GM12878 (cell line): Measurements from ENCODE around the gene PTPRN2. TPM values are rescaled to one million over a fixed set of nuclear protein-coding genes. Genes with fewer than 3 reads are reported as not detected.

Experiments
- ATAC-seq: fragments of 200-7000 bp; cut with Tn5 transposase; 3 replicates; pipeline ENCODE4 v1.9.1; 2020; ENCODE audit warnings: mild to moderate bottlenecking, moderate library complexity
- BruUV-seq: library from RNA; stranded (reverse); fragments of 400-500 nt; replicated peaks from 2 replicates; lab custom pipeline; 2021; lab: Mats Ljungman, UMichigan
- CTCF ChIA-PET: fragments of 300-600 bp; sonication (Branson Sonifier 250); formaldehyde crosslinking; extraction: SDS; loops from one replicate; lab custom pipeline; 2021; ENCODE audit warnings: inconsistent platforms; lab: Yijun Ruan, JAX
- POLR2A ChIA-PET: fragments of 350-600 bp; formaldehyde crosslinking; extraction: SDS; loops from one replicate; lab custom pipeline; 2021; ENCODE audit warnings: inconsistent platforms; lab: Charles Lee
- RAD21 ChIA-PET: fragments of 300-600 bp; sonication (Branson Sonifier 250); formaldehyde crosslinking; loops from one replicate; lab custom pipeline; 2023; ENCODE audit warnings: antibody characterized with exemption; ENCODE audit not compliant: unreplicated experiment; lab: Charles Lee
- SMC1A ChIA-PET: fragments of 300-600 bp; sonication (Branson Sonifier 250); formaldehyde crosslinking; loops from one replicate; lab custom pipeline; 2023; ENCODE audit not compliant: unreplicated experiment, uncharacterized antibody; lab: Charles Lee
- DNase-seq: peaks from one replicate; pipeline ENCODE4 v3.0.0-alpha.2; 2011; ENCODE audit warnings: low read depth, low spot score
- FAIRE-seq: peaks from 3 replicates; lab custom pipeline; 2011; peaks lifted over from hg19 to GRCh38; lab: Jason Lieb, UNC
- H2AFZ ChIP-seq: 2 replicates; pipeline ENCODE4 v1.6.0; 2011; ENCODE audit warnings: low read depth, low read length, control low read depth; ENCODE audit not compliant: control insufficient read depth
- H3K27ac ChIP-seq: 2 replicates; pipeline ENCODE4 v1.5.1; 2011; ENCODE audit warnings: control low read depth; ENCODE audit not compliant: control insufficient read depth, insufficient read depth
- H3K27me3 ChIP-seq, 2 experiments: replicated peaks in 1 of 2; 2 replicates each; pipeline versions ENCODE4 v1.6.0 to v1.6.1; 2011; ENCODE audit warnings: low read length in 1 of 2; ENCODE audit not compliant: control insufficient read depth in 2 of 2, insufficient read depth in 2 of 2
- H3K36me3 ChIP-seq, 2 experiments: 2 replicates each; pipeline ENCODE4 v1.5.1; 2011; ENCODE audit warnings: low read length in 1 of 2; ENCODE audit not compliant: control insufficient read depth in 2 of 2, insufficient read depth in 2 of 2
- H3K4me1 ChIP-seq: 2 replicates; pipeline ENCODE4 v1.6.1; 2011; ENCODE audit warnings: mild to moderate bottlenecking, low read length, moderate library complexity, mixed read lengths; ENCODE audit not compliant: control insufficient read depth, insufficient read depth
- H3K4me2 ChIP-seq: 2 replicates; pipeline ENCODE4 v1.6.0; 2011; ENCODE audit warnings: control low read depth; ENCODE audit not compliant: control insufficient read depth, insufficient read depth
- H3K4me3 ChIP-seq: fragments of 200-600 bp; sonication (generic); 2 replicates; pipeline ENCODE4 v1.5.1; 2016
- H3K79me2 ChIP-seq: 2 replicates; pipeline ENCODE4 v1.6.0; 2011; ENCODE audit warnings: low read length; ENCODE audit not compliant: control insufficient read depth, insufficient read depth
- H3K9ac ChIP-seq: 2 replicates; pipeline ENCODE4 v1.8.0; 2011; ENCODE audit warnings: low read length, control low read depth, mixed read lengths; ENCODE audit not compliant: control insufficient read depth, insufficient read depth
- H3K9me3 ChIP-seq: replicated peaks from 3 replicates; pipeline ENCODE4 v1.5.1; 2011; ENCODE audit warnings: mild to moderate bottlenecking, low read length; ENCODE audit not compliant: control insufficient read depth, insufficient read depth
- H4K20me1 ChIP-seq: 2 replicates; pipeline ENCODE4 v1.6.0; 2011; ENCODE audit not compliant: control insufficient read depth, insufficient read depth
- ATF7 ChIP-seq: fragments of 450-650 bp; IDR thresholded peaks from 2 replicates; pipeline ENCODE4 v1.6.1; 2016; ENCODE audit warnings: low read depth, mild to moderate bottlenecking
- CREM ChIP-seq: IDR thresholded peaks from 2 replicates; pipeline ENCODE4 v1.6.1; 2014; ENCODE audit warnings: antibody characterized with exemption, low read depth
- DPF2 ChIP-seq: fragments of 450-650 bp; IDR thresholded peaks from 2 replicates; pipeline ENCODE4 v1.6.1; 2017; ENCODE audit warnings: mild to moderate bottlenecking
- EZH2 ChIP-seq: IDR thresholded peaks from 2 replicates; pipeline ENCODE4 v1.6.1; 2012; ENCODE audit warnings: low read depth, mild to moderate bottlenecking, control low read depth, inconsistent platforms, low read length, borderline replicate concordance; ENCODE audit not compliant: control insufficient read depth
- FOS ChIP-seq: IDR thresholded peaks from 3 replicates; pipeline ENCODE4 v1.6.1; 2011; ENCODE audit warnings: borderline replicate concordance; ENCODE audit not compliant: insufficient read length; ENCODE audit errors: extremely low read depth
- NRF1 ChIP-seq: conservative IDR thresholded peaks from 2 replicates; pipeline ENCODE4 v1.6.1; 2011; ENCODE audit warnings: mild to moderate bottlenecking, low read depth, low read length, improper control_type of control experiment
- PAX8 ChIP-seq: fragments of 450-650 bp; IDR thresholded peaks from 2 replicates; pipeline ENCODE4 v1.6.1; 2017; ENCODE audit warnings: mild to moderate bottlenecking, moderate library complexity
- TCF7 ChIP-seq: IDR thresholded peaks from 2 replicates; pipeline ENCODE4 v1.6.1; 2014; ENCODE audit warnings: antibody characterized with exemption, borderline replicate concordance
- YY1 ChIP-seq: IDR thresholded peaks from 2 replicates; pipeline ENCODE4 v1.6.1; 2011; ENCODE audit warnings: low read depth, mild to moderate bottlenecking, low read length
- ZNF207 ChIP-seq: fragments of 450-650 bp; IDR thresholded peaks from 2 replicates; pipeline ENCODE4 v1.6.1; 2014; ENCODE audit warnings: antibody characterized with exemption, mild to moderate bottlenecking, borderline replicate concordance
- WGBS: methylation state at CpG from one replicate; pipeline ENCODE4 v1.1.6; 2016; ENCODE audit warnings: low lambda C conversion rate; ENCODE audit not compliant: insufficient replicate concordance, insufficient coverage; ENCODE audit errors: missing lambda C conversion rate; 5-methylcytosine and 5-hydroxymethylcytosine counted together
- in situ Hi-C: fragments of 300-500 bp; cut with MboI; formaldehyde crosslinking; loops from 9 replicates; pipeline ENCODE4 v1.14.3; 2018; ENCODE audit warnings: mixed read lengths
- intact Hi-C: fragments of 100-400 bp; cut with micrococcal nuclease; formaldehyde crosslinking; loops from one replicate; pipeline ENCODE4 v1.14.2; 2022; ENCODE audit not compliant: unreplicated experiment
- polyA plus RNA-seq, 11 experiments: library from polyadenylated mRNA; depleted of rRNA in 4 of 11; unstranded in 6 of 11; stranded (reverse) in 5 of 11; fragments of >200 nt; fragmentation: Nextera tagmentation in 4 of 11; fragmentation: Illumina TruSeq in 1 of 11; extraction: Ambion mirVana in 4 of 11; extraction: Trizol in 1 of 11; gene quantifications; 1 replicate in 1 of 11; 2 replicates in 10 of 11; pipeline versions ENCODE4 v1.2.1 to v1.2.3, GENCODE V29; 2011 to 2016; ENCODE audit warnings: inconsistent platforms in 2 of 11, missing spikeins in 2 of 11, low read depth in 1 of 11
- total RNA-seq, 4 experiments: library from RNA; depleted of rRNA in 3 of 4; stranded (reverse); fragments of >200 nt in 3 of 4; fragmentation: Illumina TruSeq in 1 of 4; extraction: Trizol in 1 of 4; gene quantifications; 2 replicates each; pipeline versions ENCODE4 v1.2.1 to v1.2.3, GENCODE V29; 2013 to 2021
- TF ChIP-seq, protein P1 (sequence below), 3 experiments: IDR thresholded peaks in 2 of 3; conservative IDR thresholded peaks in 1 of 3; 2 replicates each; pipeline ENCODE4 v1.5.1; 2011; ENCODE audit warnings: low read depth in 3 of 3, low read length in 3 of 3, mild to moderate bottlenecking in 3 of 3, control low read depth in 2 of 3, moderate library complexity in 2 of 3, inconsistent platforms in 1 of 3, mixed read lengths in 1 of 3; ENCODE audit not compliant: control insufficient read depth in 2 of 3, insufficient read depth in 1 of 3; ENCODE audit errors: extremely low read depth in 1 of 3
- TF ChIP-seq, protein P2 (sequence below): fragments of 450-650 bp; IDR thresholded peaks from 2 replicates; pipeline ENCODE4 v1.6.1; 2016; ENCODE audit warnings: mild to moderate bottlenecking
- TF ChIP-seq, protein P3 (sequence below): fragments of 450-650 bp; IDR thresholded peaks from 2 replicates; pipeline ENCODE4 v1.6.1; 2016; ENCODE audit warnings: mild to moderate bottlenecking
- TF ChIP-seq, protein P4 (sequence below): IDR thresholded peaks from 2 replicates; pipeline ENCODE4 v1.6.1; 2011; ENCODE audit warnings: mild to moderate bottlenecking, low read depth, low read length, moderate library complexity; ENCODE audit not compliant: insufficient replicate concordance

The PTPRN2 gene
- total and polyA plus RNA-seq, 10 of the 15 experiments (the other 5 are each of a cell fraction or from before 2014, with no cell fraction given): 5.4 TPM; not detected in 9

DNA sequence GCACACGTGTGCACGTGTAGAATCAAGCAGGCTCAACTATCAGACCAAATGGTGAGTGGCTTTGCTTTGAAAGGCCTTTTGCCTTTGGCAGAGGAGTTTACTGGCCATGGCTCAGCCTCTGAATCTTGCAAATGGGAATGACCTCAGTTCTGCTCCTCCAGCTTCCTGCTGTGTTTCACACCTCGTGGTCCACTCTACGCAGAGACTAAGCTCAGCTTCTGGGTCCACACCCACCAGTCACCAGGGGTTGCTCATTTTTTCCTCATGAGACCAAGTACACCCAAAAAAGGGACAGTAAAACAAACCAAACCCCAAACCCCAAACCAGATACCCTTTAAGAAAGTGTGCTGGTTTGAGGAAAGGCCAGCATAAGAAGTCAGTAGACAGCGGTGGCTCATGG is 1014.4 kb downstream of the PTPRN2 start:
- 48% methylated on average over 5 of the region's 5 CpGs for WGBS
- BruUV-seq: no TSS peak
- Histone ChIP-seq H3K9ac (no peak overlapping the region), H4K20me1 (no peaks in the 10 kb centered on the region), H3K4me1 (no peaks in the 10 kb centered on the region; the same call in 1 of the 2 replicates), H3K79me2 (no peaks in the 10 kb centered on the region), H3K36me3 (no peaks in the 10 kb centered on the region), H3K27me3 (no peaks in the 10 kb centered on the region), H3K4me2 (no peak overlapping the region), H2AFZ (no peak overlapping the region), H3K9me3 (no peaks in the 10 kb centered on the region; the same call in 2 of the 3 replicates), H3K27ac (no peak overlapping the region), H3K4me3 (no peak overlapping the region)
- in situ Hi-C loops: no loop called here
- no peak for TF ChIP-seq YY1
- TF ChIP-seq ZNF207: no peak
- no peak for TF ChIP-seq CREM
- TF ChIP-seq TCF7: no peak
- TF ChIP-seq, protein P1, sequence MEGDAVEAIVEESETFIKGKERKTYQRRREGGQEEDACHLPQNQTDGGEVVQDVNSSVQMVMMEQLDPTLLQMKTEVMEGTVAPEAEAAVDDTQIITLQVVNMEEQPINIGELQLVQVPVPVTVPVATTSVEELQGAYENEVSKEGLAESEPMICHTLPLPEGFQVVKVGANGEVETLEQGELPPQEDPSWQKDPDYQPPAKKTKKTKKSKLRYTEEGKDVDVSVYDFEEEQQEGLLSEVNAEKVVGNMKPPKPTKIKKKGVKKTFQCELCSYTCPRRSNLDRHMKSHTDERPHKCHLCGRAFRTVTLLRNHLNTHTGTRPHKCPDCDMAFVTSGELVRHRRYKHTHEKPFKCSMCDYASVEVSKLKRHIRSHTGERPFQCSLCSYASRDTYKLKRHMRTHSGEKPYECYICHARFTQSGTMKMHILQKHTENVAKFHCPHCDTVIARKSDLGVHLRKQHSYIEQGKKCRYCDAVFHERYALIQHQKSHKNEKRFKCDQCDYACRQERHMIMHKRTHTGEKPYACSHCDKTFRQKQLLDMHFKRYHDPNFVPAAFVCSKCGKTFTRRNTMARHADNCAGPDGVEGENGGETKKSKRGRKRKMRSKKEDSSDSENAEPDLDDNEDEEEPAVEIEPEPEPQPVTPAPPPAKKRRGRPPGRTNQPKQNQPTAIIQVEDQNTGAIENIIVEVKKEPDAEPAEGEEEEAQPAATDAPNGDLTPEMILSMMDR (IDR thresholded peaks at IDR 0.05 in 2 of 3, conservative IDR thresholded peaks at IDR 0.05 in 1 of 3; ENCODE audit: control insufficient read depth in 2 of 3, extremely low read depth in 1 of 3, insufficient read depth in 1 of 3, low read depth in 3 of 3, low read length in 3 of 3): no peak
- TF ChIP-seq FOS: no peak
- TF ChIP-seq, protein P2, sequence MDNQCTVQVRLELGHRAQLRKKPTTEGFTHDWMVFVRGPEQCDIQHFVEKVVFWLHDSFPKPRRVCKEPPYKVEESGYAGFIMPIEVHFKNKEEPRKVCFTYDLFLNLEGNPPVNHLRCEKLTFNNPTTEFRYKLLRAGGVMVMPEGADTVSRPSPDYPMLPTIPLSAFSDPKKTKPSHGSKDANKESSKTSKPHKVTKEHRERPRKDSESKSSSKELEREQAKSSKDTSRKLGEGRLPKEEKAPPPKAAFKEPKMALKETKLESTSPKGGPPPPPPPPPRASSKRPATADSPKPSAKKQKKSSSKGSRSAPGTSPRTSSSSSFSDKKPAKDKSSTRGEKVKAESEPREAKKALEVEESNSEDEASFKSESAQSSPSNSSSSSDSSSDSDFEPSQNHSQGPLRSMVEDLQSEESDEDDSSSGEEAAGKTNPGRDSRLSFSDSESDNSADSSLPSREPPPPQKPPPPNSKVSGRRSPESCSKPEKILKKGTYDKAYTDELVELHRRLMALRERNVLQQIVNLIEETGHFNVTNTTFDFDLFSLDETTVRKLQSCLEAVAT: no peak
- TF ChIP-seq PAX8: no peak
- TF ChIP-seq EZH2: no peak
- TF ChIP-seq, protein P3, sequence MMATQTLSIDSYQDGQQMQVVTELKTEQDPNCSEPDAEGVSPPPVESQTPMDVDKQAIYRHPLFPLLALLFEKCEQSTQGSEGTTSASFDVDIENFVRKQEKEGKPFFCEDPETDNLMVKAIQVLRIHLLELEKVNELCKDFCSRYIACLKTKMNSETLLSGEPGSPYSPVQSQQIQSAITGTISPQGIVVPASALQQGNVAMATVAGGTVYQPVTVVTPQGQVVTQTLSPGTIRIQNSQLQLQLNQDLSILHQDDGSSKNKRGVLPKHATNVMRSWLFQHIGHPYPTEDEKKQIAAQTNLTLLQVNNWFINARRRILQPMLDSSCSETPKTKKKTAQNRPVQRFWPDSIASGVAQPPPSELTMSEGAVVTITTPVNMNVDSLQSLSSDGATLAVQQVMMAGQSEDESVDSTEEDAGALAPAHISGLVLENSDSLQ: no peak
- TF ChIP-seq, protein P4, sequence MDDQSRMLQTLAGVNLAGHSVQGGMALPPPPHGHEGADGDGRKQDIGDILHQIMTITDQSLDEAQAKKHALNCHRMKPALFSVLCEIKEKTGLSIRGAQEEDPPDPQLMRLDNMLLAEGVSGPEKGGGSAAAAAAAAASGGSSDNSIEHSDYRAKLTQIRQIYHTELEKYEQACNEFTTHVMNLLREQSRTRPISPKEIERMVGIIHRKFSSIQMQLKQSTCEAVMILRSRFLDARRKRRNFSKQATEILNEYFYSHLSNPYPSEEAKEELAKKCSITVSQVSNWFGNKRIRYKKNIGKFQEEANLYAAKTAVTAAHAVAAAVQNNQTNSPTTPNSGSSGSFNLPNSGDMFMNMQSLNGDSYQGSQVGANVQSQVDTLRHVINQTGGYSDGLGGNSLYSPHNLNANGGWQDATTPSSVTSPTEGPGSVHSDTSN: no peak
- no peak for TF ChIP-seq DPF2
- no peak for TF ChIP-seq ATF7
- no peak for TF ChIP-seq NRF1
- intact Hi-C loops: no loop called here
- ChIA-PET RAD21 (no interaction called here), CTCF (no interaction called here), POLR2A (no interaction called here), SMC1A (no interaction called here)
- FAIRE-seq: no peak
- no peak for ATAC-seq
- no peak for DNase-seq
